ENCODE data around the gene GPR137B. TPM values are rescaled to one million over a fixed set of nuclear protein-coding genes. Genes with fewer than 3 reads are reported as not detected.

GPR137B gene
- total and polyA plus RNA-seq, 4 donors: 2.2 to 8.6 (median 5.3) TPM

GRCh38 chr1:236179634-236180033 is 37.3 kb downstream of the GPR137B start:
- DNase-seq (ENCODE audit: low spot score): no peak
- WGBS: 98% methylated on average over 6 of the region's 6 CpGs
- H3K9me3 ChIP-seq (ENCODE audit: control insufficient read depth in 4 of 4, low read length in 3 of 4): no peaks in the 10 kb centered on the region
- H3K27ac ChIP-seq (ENCODE audit: low read depth in 1 of 2, low read length in 2 of 2): no peak overlapping the region
- H3K4me3 ChIP-seq (ENCODE audit: low read depth in 1 of 3, low read length in 3 of 3): no peak overlapping the region
- TF ChIP-seq RAD21 (IDR thresholded peaks at IDR 0.05): no peak
- TF ChIP-seq FOXA1 (IDR thresholded peaks at IDR 0.05): no peak
- no peak for TF ChIP-seq JUND (IDR thresholded peaks at IDR 0.05)
- no peak for TF ChIP-seq RXRA (IDR thresholded peaks at IDR 0.05)
- no peak for TF ChIP-seq CTCF (IDR thresholded peaks at IDR 0.05; ENCODE audit: low read depth, low read length, missing input control)
- no peak for TF ChIP-seq REST (IDR thresholded peaks at IDR 0.05)
- no peak for TF ChIP-seq ATF3 (IDR thresholded peaks at IDR 0.05)
- no peak for TF ChIP-seq HNF4A (conservative IDR thresholded peaks at IDR 0.05)
- TF ChIP-seq GABPA (IDR thresholded peaks at IDR 0.05 in 1 of 2, conservative IDR thresholded peaks at IDR 0.05 in 1 of 2): no peak
- no peak for TF ChIP-seq FOXA2 (IDR thresholded peaks at IDR 0.05)
- TF ChIP-seq SP1 (IDR thresholded peaks at IDR 0.05): no peak
- TF ChIP-seq NR2F2 (IDR thresholded peaks at IDR 0.05): no peak
- TF ChIP-seq ZBTB33 (IDR thresholded peaks at IDR 0.05): no peak
- no peak for TF ChIP-seq TAF1 (conservative IDR thresholded peaks at IDR 0.05)
- no peak for TF ChIP-seq EGR1 (IDR thresholded peaks at IDR 0.05; ENCODE audit: low read depth in 2 of 2)
- TF ChIP-seq YY1 (IDR thresholded peaks at IDR 0.05): no peak
- no peak for TF ChIP-seq MAX (IDR thresholded peaks at IDR 0.05)
- no peak for TF ChIP-seq HNF4G (IDR thresholded peaks at IDR 0.05)
- H3K36me3 ChIP-seq (ENCODE audit: control insufficient read depth in 4 of 4, insufficient read depth in 3 of 4, low read depth in 1 of 4, low read length in 3 of 4): peaks cover 0 to 4% (median 1%) of the 10 kb centered on the region in 4 donors
- no peaks in the 10 kb centered on the region for H3K27me3 ChIP-seq (ENCODE audit: control insufficient read depth in 4 of 4, insufficient read depth in 4 of 4, low read length in 3 of 4)
- no peak overlapping the region for H3K9ac ChIP-seq (ENCODE audit: low read depth in 1 of 2, low read length in 2 of 2)
- peaks cover 0 to 3% (median 0%) of the 10 kb centered on the region in 4 donors for H3K4me1 ChIP-seq (ENCODE audit: control insufficient read depth in 4 of 4, insufficient read depth in 4 of 4, low read length in 3 of 4)
